ENCODE data around the gene TSPAN4.
A peak's percentile ranks its signal among the peaks of the same experiment; 100 is the strongest.

Gene TSPAN4

GRCh38 chr11:824292-824880, 18.3 kb upstream of the TSPAN4 start:
- DNase-seq (ENCODE audit: low spot score): no peak

GRCh38 chr11:824942-825341, 17.7 kb upstream of the TSPAN4 start:
- DNase-seq (ENCODE audit: low spot score): no peak

DNA sequence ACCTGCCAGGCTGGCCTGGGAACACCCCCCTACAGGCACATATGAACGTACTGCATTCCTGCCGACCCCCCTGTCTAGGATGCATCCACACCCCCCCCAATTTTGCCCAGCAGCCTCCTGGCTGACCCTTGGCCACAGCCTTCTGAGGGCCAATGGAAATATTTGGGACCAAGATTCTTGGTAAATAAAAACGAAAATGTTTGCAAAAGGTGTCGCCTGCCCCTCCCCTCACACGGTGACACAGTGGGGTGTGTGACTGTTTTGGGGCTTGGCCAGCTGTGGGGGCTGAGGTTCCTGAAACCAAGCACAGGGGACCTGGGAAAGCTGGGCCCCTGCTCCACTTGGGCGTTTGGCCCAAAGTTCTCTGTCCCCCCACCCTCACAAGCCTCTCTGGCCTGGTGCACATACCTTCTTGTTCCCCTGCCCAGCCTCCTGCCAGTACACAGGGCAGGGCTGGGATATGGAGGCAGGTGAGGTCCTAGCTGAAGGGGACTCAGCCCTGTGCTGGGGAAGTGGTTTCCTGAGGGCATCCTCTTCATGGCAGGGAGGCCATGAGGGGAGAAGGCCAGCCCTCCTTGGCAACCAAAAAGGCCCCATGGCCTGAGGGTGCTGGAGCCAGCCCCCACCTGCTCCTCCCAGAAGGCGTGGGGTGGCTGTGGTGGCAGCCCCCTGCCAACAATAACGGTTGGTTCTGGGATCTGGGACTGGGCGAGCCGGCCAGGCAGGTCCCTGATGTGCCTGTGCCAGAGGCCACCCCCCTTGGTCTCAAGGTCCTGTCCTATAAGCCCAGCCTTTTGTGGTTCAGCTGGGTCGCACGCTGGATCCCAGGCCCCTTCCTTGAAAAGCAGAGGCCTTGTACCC, 17.1 kb upstream of the TSPAN4 start:
- no peak for DNase-seq (ENCODE audit: low spot score)

GRCh38 chr11:826227-826621, 16.4 kb upstream of the TSPAN4 start:
- no peak for DNase-seq (ENCODE audit: low spot score)

DNA sequence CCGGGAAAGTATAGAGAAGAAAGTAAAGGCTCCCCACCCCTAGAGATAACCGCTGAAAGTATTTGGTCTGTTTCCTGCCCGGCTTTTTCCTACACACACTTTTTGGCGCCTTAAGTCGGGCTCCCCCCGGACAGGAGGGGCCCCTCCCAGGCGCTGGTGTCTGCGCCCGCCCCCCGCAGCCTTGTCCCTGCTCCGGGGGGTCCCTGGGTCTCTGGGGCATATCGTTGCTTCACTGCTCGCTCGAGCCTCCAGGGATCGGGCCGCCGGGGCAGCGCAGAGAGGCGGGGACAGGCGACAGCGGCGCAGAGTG, 15.9 kb upstream of the TSPAN4 start:
- DNase-seq (ENCODE audit: low spot score): no peak

DNA sequence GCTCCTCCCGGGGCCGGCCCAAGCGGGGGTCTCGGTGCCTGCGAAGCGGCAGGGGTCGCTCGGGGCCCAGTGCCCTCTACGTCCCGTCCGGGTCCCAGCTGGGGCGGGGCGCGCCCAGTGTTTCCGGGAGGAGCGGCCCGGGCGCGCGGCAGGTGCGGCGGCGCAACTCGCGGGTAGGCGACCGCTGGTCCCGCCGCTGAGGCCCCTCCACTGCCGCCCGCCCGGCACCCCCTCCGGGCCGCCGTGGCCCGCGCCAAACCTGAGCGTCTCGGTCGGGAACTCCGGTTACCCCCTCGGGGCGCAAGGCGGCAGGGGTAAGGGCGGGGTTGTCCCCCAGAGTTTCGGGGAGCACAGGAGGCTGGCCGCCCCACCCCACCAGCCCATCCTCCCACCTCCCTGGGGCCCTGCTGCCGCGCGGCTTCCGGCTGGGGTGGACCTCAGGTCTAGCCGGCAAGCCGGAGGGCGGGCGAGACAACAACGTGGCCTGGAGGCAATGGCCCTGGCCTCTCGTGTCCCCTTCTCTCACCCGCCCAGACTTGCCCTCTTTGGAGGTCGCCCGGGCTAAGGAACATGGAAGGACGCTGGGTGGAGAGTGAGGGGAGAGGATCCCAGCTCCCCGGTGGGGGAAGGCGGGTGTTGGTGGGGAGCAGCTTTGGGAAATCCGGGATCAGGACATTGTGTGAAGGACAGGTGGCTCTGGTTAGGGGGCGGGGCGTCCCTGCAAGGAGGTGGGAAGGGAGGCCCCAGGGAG, 15.3 kb upstream of the TSPAN4 start:
- DNase-seq (ENCODE audit: low spot score): no peak

DNA sequence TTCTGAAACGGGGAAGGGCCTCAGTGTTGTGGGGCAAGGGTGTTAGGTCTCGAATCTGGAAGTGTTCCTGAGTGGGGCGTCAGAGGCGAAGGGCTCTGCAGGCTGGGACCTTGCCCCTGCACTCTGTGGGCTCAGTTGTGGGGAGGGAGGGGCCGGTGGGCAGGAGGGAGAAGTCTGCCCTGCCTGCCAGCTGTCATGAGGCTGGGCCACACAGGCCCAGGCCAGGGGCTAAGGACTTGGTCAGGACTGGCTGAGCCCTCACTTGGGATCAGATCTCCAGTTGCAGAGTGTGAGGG, 14.8 kb upstream of the TSPAN4 start, which contains the start of gene CRACR2B:
CRACR2B (plus strand) TSS at position 23 of the 296 bp plus-strand sequence. CDS start 689 bp downstream, outside the sequence.
- DNase-seq (ENCODE audit: low spot score): no peak

- DNase-seq (ENCODE audit: low spot score): no peak
Observed at GRCh38 chr11:828506-829175, 14.0 kb upstream of the TSPAN4 start.

- DNase-seq (ENCODE audit: low spot score): no peak
Observed at GRCh38 chr11:829176-829846, 13.3 kb upstream of the TSPAN4 start.

DNA sequence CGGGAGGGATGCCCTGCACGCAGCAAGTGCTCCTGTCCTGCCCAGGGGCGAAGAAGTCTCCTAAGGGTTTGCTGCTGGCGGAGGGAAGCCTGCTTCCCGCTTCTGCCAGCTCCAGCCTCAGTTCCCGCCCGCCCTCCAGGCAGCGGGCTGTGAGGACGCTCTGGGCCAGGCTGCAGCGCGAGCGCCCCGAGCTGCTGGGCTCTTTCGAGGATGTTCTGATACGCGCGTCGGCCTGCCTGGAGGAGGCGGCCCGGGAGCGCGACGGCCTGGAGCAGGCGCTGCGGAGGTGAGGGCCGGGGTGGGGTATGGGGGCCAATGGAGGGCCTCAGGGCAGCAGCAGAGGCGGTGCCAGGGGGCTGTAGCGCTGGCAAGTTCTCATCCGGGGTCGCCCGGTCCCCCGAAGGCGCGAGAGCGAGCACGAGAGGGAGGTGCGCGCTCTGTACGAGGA, 12.8 kb upstream of the TSPAN4 start:
- DNase-seq (ENCODE audit: low spot score): no peak

DNA sequence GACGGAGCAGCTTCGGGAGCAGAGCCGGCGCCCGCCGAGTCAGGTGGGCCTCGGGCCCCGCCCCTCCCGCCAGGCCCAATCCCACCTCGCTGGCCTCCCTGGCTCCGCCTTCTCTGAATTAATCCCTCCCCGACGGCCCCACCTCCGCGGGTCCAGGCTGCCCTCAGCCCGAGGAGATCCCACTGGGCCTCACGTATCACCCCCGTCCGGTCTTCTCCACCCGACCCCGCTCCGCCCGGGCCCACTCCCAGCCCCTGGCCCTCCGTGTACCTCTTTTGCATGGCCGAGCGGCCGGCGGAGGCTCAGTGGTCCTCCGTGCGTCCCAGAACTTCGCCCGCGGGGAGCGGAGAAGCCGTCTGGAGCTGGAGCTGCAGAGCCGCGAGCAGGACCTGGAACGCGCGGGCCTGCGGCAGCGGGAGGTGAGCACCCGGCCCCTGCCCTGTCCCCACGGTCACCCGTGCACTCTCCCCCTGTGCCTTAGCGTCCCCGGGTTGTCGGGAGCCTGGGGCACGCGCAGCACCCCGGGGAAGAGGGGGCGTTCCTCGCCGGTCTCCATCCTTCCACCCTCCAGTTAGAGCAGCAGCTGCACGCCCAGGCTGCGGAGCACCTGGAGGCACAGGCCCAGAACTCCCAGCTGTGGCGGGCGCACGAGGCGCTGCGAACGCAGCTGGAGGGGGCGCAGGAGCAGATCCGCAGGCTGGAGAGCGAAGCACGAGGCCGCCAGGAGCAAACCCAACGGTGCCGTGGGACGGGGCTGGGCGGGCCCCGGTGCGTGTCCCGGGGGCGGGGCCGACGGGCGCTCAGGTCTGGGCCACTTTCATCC, 12.1 kb upstream of the TSPAN4 start:
- peak; percentile 80 for DNase-seq (ENCODE audit: low spot score)

- no peak for DNase-seq (ENCODE audit: low spot score)
Observed at GRCh38 chr11:831118-831864, 11.4 kb upstream of the TSPAN4 start.

GRCh38 chr11:831961-832528, 10.6 kb upstream of the TSPAN4 start:
- no peak for DNase-seq (ENCODE audit: low spot score)

GRCh38 chr11:832529-833113, 10.0 kb upstream of the TSPAN4 start, which contains the start of gene CD151:
TSS of gene CD151 (plus strand) at chr11:832952. CDS start at chr11:836070, 3,118 bp downstream.
- DNase-seq (ENCODE audit: low spot score): peak; percentile 61

DNA sequence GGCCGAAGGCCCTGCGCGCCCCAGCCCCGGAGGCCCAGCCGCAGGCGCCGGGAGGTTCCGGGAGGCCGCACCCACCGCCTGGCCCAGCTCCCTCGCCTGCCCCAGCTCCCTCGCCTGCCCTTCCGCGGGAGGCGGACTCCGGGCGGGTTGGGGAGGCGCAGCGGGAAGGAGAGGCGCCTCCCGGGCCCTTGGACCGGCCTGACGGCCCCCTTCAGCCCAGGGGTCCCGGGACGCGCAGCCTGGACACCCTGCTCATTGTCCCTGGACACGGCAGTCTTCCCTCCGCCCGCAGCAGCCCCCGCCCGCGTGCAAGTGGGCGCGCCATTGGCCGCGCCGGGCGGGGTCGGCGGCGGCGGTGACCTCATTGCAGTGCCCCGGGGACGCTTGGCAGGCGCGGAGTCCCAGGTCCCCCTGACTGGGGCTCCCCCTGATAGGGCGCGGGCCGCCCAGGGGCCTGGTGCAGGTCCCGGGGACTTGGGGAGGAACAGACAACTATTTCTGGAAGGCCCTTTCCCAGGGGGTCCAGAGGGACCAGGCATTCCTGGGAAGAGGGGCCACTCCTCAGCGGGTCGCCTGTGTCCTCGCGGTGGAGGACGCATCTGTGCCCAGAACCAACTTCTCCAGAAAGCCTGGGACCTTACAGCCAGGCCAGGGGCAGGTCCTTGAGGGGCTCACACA, 9.4 kb upstream of the TSPAN4 start:
- no peak for DNase-seq (ENCODE audit: low spot score)

- DNase-seq (ENCODE audit: low spot score): no peak
Observed at GRCh38 chr11:833849-834311, 8.8 kb upstream of the TSPAN4 start.

DNA sequence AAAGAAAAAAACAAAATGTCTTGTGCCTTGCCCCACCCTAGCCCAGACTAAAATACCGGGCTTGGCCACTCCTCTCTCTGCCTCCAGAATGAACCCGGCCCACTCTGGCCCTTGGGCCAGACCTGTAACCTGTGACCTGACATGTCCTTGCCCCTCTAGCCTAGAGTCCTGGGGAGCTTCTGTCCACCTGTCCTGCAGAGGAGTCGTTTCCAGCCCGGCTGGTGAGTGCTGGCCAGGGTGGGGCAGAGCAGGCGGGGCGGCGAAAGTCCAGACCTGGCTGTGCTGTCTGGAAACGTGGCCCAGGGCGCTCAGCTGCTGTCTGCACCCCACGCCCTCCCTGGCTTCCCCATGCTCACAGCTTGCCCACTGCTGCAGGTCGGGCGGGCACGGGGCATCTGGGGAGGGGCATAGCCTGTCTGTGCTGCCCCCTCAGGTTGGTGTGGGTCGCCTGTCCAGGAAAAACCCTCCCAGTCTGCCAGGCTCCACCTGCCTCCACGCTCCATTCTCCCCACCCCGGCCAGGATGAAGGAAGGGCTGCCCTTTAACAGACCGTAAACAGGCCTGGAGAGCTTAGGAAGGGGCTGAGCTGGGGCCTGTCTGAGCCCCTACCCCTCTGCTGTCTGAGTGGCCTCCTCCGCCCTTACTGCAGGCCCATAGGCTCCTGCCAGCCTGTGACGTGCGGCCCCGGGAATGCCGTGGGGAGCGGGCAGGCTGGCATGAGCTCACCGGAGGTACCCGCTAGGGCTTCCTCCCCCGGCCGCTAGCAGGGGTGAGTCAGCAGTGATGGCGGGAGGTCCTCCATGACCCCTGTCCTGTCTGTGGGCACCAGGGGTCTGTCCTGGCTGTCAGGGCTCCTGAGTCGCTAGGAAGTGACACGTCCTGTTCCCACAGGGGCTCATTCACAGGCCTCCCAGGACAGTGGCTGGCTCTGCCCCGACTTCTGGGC, 8.0 kb upstream of the TSPAN4 start:
- DNase-seq (ENCODE audit: low spot score): no peak

GRCh38 chr11:836274-836673, 6.4 kb upstream of the TSPAN4 start:
- DNase-seq (ENCODE audit: low spot score): no peak
